Fibroblast of lung (primary cell): ENCODE results near the gene CACNA1F. TPM values are rescaled to one million over a fixed set of nuclear protein-coding genes. Genes with fewer than 3 reads are reported as not detected.

Experiments
- DNase-seq, 2 donors: peaks; one replicate each; pipeline versions ENCODE4 v3.0.0 to v3.0.0-alpha.2; 2010; ENCODE audit warnings: low read depth in 2 of 2
- H2AFZ ChIP-seq: 2 replicates; pipeline ENCODE4 v1.5.1; 2012; ENCODE audit warnings: low read length, control low read depth, inconsistent platforms
- H3K27ac ChIP-seq: 2 replicates; pipeline ENCODE4 v1.5.1; 2011; ENCODE audit warnings: low read length, control low read depth; ENCODE audit not compliant: insufficient read depth
- H3K27me3 ChIP-seq: 2 replicates; pipeline ENCODE4 v1.5.1; 2011; ENCODE audit warnings: mild to moderate bottlenecking, low read length; ENCODE audit not compliant: control insufficient read depth, insufficient read depth
- H3K36me3 ChIP-seq: 2 replicates; pipeline ENCODE4 v1.5.1; 2011; ENCODE audit warnings: low read length; ENCODE audit not compliant: control insufficient read depth, insufficient read depth
- H3K4me1 ChIP-seq: 2 replicates; pipeline ENCODE4 v1.5.1; 2011; ENCODE audit warnings: low read length; ENCODE audit not compliant: control insufficient read depth, insufficient read depth; ENCODE audit errors: extremely low read depth
- H3K4me2 ChIP-seq: 2 replicates; pipeline ENCODE4 v1.5.1; 2011; ENCODE audit warnings: low read length, control low read depth; ENCODE audit not compliant: insufficient read depth; ENCODE audit errors: extremely low read depth
- H3K4me3 ChIP-seq, 4 experiments: fragments of 200-600 bp in 1 of 4; sonication (generic) in 1 of 4; replicated peaks in 1 of 4; 2 replicates each; pipeline ENCODE4 v1.5.1; 2011 to 2016; ENCODE audit warnings: low read length in 4 of 4, low read depth in 3 of 4, mild to moderate bottlenecking in 3 of 4, control low read depth in 2 of 4, inconsistent platforms in 1 of 4, mixed read lengths in 1 of 4; ENCODE audit not compliant: insufficient read depth in 1 of 4; ENCODE audit errors: control extremely low read depth in 1 of 4
- H3K79me2 ChIP-seq: 2 replicates; pipeline ENCODE4 v1.5.1; 2012; ENCODE audit warnings: mild to moderate bottlenecking, low read length, inconsistent platforms; ENCODE audit not compliant: control insufficient read depth, insufficient read depth
- H3K9ac ChIP-seq: 2 replicates; pipeline ENCODE4 v1.5.1; 2011; ENCODE audit warnings: mild to moderate bottlenecking, low read length, control low read depth; ENCODE audit not compliant: insufficient read depth
- H3K9me3 ChIP-seq: 2 replicates; pipeline ENCODE4 v1.5.1; 2012; ENCODE audit warnings: low read depth, low read length; ENCODE audit not compliant: control insufficient read depth, insufficient read depth
- H4K20me1 ChIP-seq: 2 replicates; pipeline ENCODE4 v1.5.1; 2011; ENCODE audit warnings: low read length; ENCODE audit not compliant: control insufficient read depth, insufficient read depth; ENCODE audit errors: extremely low read depth
- EZH2 ChIP-seq: IDR thresholded peaks from 2 replicates; pipeline ENCODE4 v1.5.1; 2012; ENCODE audit warnings: low read length, control low read depth, mild to moderate bottlenecking; ENCODE audit errors: missing control alignments
- polyA plus RNA-seq, 2 donors: library from polyadenylated mRNA; depleted of rRNA in 1 of 2; stranded (reverse) in 1 of 2; unstranded in 1 of 2; fragments of >200 nt; gene quantifications; 2 replicates each; pipeline ENCODE4 v1.2.1, GENCODE V29; 2011 to 2012; ENCODE audit warnings: missing spikeins in 1 of 2
- total RNA-seq: library from RNA; depleted of rRNA; stranded (reverse); fragments of >200 nt; gene quantifications from 2 replicates; pipeline ENCODE4 v1.2.1, GENCODE V29; 2014
- TF ChIP-seq, protein P1 (sequence below), 2 donors: IDR thresholded peaks in 1 of 2; conservative IDR thresholded peaks in 1 of 2; 1 replicate in 1 of 2; 2 replicates in 1 of 2; pipeline ENCODE4 v1.5.1; 2011 to 2012; ENCODE audit warnings: low read length in 2 of 2, control low read depth in 1 of 2, inconsistent platforms in 1 of 2, low read depth in 1 of 2, mild to moderate bottlenecking in 1 of 2

Gene CACNA1F
- total and polyA plus RNA-seq, 2 donors (not counting 1 experiment from before 2014, with no cell fraction given), result 0.17 TPM; not detected in 1

DNA sequence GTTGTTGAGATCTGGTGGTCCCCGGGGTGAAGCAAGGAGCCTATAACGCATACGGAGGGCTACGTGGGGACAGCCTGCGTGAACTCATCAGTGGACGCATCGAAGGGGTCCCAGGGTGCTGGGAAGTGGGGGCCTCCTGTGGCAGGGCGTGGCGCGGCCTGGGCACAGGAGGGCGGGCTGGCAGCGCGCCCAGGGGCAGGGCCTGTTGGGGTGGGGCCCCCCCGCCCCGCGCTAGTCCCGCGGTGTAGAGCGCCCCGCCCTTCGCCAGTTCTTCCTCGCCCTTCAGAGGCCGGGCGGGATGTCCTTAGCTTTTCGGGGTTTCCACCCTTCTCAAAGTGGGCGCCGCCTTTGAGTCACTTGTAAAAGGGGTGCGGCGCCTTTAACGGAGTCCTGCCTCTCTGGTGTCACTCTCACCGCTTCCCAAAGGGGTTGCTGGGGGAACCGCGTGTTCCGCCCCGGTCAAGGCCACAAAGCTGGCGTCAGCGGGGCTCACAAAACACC lies 60.8 kb downstream of the CACNA1F start:
- Histone ChIP-seq H4K20me1 (no peaks in the 10 kb centered on the region), H3K9ac (peak overlapping the region; percentile 73), H2AFZ (peak overlapping the region; percentile 6), H3K9me3 (no peaks in the 10 kb centered on the region), H3K27me3 (no peaks in the 10 kb centered on the region), H3K79me2 (peaks cover 15% of the 10 kb centered on the region), H3K27ac (peak overlapping the region; percentile 88), H3K4me2 (peak overlapping the region; percentile 54), H3K4me1 (peaks cover 2% of the 10 kb centered on the region), H3K36me3 (peaks cover 2% of the 10 kb centered on the region), H3K4me3 (peak overlapping the region; percentile 54 to 72 (median 65))
- peak; percentile 42 to 60 for DNase-seq
- TF ChIP-seq, protein P1, sequence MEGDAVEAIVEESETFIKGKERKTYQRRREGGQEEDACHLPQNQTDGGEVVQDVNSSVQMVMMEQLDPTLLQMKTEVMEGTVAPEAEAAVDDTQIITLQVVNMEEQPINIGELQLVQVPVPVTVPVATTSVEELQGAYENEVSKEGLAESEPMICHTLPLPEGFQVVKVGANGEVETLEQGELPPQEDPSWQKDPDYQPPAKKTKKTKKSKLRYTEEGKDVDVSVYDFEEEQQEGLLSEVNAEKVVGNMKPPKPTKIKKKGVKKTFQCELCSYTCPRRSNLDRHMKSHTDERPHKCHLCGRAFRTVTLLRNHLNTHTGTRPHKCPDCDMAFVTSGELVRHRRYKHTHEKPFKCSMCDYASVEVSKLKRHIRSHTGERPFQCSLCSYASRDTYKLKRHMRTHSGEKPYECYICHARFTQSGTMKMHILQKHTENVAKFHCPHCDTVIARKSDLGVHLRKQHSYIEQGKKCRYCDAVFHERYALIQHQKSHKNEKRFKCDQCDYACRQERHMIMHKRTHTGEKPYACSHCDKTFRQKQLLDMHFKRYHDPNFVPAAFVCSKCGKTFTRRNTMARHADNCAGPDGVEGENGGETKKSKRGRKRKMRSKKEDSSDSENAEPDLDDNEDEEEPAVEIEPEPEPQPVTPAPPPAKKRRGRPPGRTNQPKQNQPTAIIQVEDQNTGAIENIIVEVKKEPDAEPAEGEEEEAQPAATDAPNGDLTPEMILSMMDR (conservative IDR thresholded peaks at IDR 0.05 in 1 of 2, IDR thresholded peaks at IDR 0.05 in 1 of 2; ENCODE audit: low read depth in 1 of 2, low read length in 2 of 2), result no peak
- no peak for TF ChIP-seq EZH2

DNA sequence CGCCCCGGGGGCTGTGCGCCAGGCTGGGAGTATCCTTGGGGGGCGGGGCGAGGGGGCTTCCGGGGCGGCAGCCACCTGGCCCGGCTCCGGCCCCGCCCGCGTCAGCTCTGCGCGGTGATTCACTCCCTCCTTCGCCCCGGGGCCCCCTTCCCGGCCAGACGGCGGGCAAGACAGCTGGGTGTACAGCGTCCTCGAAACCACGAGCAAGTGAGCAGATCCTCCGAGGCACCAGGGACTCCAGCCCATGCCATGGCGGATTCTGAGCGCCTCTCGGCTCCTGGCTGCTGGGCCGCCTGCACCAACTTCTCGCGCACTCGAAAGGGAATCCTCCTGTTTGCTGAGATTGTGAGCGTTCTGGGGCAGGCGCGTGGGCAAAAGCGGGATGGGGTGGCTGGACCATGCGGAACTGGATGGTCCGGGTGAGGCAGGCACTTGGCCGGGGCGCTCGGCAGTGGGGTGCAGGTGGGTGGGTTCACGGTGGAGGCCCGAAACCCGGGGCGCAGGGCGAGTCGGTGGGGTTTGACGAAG lies 61.3 kb downstream of the CACNA1F start, which contains the start of gene PLP2:
Gene PLP2 (plus strand): TSS at position 147 of the 528 bp plus-strand sequence. CDS start 103 bp downstream, at position 250.
- peak; percentile 39 to 59 for DNase-seq
- Histone ChIP-seq H3K79me2 (peaks cover 15% of the 10 kb centered on the region), H3K9me3 (no peaks in the 10 kb centered on the region), H3K4me2 (peak within 1 kb of the TSS; percentile 79), H3K27ac (peak within 1 kb of the TSS; percentile 88), H3K4me3 (peak within 1 kb of the TSS; percentile 54 to 72 (median 65)), H3K27me3 (no peaks in the 10 kb centered on the region), H3K36me3 (peaks cover 2% of the 10 kb centered on the region), H3K9ac (peak within 1 kb of the TSS; percentile 73), H2AFZ (peak within 1 kb of the TSS; percentile 6), H4K20me1 (no peaks in the 10 kb centered on the region), H3K4me1 (peaks cover 2% of the 10 kb centered on the region)
- TF ChIP-seq, protein P1 (conservative IDR thresholded peaks at IDR 0.05 in 1 of 2, IDR thresholded peaks at IDR 0.05 in 1 of 2; ENCODE audit: low read depth in 1 of 2, low read length in 2 of 2), result no peak
- TF ChIP-seq EZH2, result no peak

DNA sequence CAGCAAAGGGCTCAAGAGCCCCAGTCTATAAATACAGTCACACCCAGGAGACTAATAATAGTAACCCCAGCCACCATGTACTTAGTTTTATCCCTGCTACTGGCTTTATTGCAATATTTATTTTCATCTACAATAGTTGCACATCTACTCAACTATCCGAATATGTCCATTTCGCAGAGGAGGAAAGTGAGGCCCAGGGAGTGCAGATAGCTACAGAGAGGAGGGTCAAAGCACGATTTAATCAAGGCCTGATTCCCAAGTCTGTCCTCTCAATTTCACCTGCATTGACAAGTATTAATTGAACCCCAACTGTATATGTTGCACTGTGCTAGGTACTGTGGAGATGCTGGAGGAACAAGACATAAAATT lies 65.4 kb downstream of the CACNA1F start:
- peak overlapping the region; percentile 86 for H3K27ac ChIP-seq
- TF ChIP-seq, protein P1 (conservative IDR thresholded peaks at IDR 0.05 in 1 of 2, IDR thresholded peaks at IDR 0.05 in 1 of 2; ENCODE audit: low read depth in 1 of 2, low read length in 2 of 2), result no peak
- TF ChIP-seq EZH2, result no peak
- H3K4me3 ChIP-seq, result peak overlapping the region in 3 of 4 experiments; percentile 44 to 50 (median 49)
- peak overlapping the region; percentile 83 for H3K4me2 ChIP-seq
- H3K79me2 ChIP-seq, result peaks cover 3% of the 10 kb centered on the region
- H4K20me1 ChIP-seq, result no peaks in the 10 kb centered on the region
- no peaks in the 10 kb centered on the region for H3K36me3 ChIP-seq
- H2AFZ ChIP-seq, result no peak overlapping the region
- no peaks in the 10 kb centered on the region for H3K9me3 ChIP-seq
- no peak for DNase-seq
- no peak overlapping the region for H3K9ac ChIP-seq
- no peaks in the 10 kb centered on the region for H3K27me3 ChIP-seq
- H3K4me1 ChIP-seq, result peaks cover 3% of the 10 kb centered on the region
